ENCODE data around the gene GPC6. TPM values are rescaled to one million over a fixed set of nuclear protein-coding genes. Genes with fewer than 3 reads are reported as not detected.

Gene GPC6
- total and polyA plus RNA-seq, 2 experiments from 2014 or later = 26.0 to 92.8 TPM

DNA sequence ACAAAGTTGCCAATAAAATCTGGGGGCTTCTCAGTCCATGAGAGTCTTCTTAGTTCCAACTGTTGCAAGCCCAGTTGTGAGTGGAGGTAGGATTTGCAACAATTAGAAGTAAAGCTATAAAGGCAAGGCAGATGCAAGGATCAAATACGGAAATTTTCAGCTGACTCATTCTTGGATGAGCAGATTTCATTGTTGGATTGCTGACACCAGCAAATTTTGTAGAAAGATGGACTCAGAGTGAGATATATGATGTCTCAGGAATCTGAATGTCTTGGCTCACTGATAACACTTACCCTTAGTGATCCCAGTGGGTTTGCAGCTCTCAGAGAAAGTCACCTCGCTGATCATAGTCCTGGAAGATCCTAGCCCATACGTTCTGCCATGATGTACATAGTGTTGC is 209.0 kb downstream of the GPC6 start:
- Histone ChIP-seq H2AFZ (no peak overlapping the region), H3K4me2 (no peak overlapping the region), H3K9me2 (replicated peaks; ENCODE audit: insufficient read depth) (no peaks in the 10 kb centered on the region), H3K36me3 (replicated peaks; ENCODE audit: insufficient read depth, low read depth) (no peaks in the 10 kb centered on the region), H3K27me3 (no peaks in the 10 kb centered on the region), H4K20me1 (ENCODE audit: insufficient read depth, poor library complexity, severe bottlenecking) (no peaks in the 10 kb centered on the region), H3K4me1 (ENCODE audit: insufficient read depth) (no peaks in the 10 kb centered on the region), H3K4me3 (no peak overlapping the region), H3K79me2 (peaks cover 28% of the 10 kb centered on the region), H3K27ac (no peak overlapping the region), H3K9me3 (ENCODE audit: low read depth) (no peaks in the 10 kb centered on the region)
- 84% methylated on average over 3 of the region's 3 CpGs for WGBS (ENCODE audit: low lambda C conversion rate, missing lambda C conversion rate)
- TF ChIP-seq EZH2 (IDR thresholded peaks at IDR 0.05; ENCODE audit: borderline replicate concordance) (no peak), EZH2phosphoT487 (IDR thresholded peaks at IDR 0.05; ENCODE audit: low read depth, severe bottlenecking, unreplicated experiment) (no peak)
- TF ChIP-seq, protein P1, sequence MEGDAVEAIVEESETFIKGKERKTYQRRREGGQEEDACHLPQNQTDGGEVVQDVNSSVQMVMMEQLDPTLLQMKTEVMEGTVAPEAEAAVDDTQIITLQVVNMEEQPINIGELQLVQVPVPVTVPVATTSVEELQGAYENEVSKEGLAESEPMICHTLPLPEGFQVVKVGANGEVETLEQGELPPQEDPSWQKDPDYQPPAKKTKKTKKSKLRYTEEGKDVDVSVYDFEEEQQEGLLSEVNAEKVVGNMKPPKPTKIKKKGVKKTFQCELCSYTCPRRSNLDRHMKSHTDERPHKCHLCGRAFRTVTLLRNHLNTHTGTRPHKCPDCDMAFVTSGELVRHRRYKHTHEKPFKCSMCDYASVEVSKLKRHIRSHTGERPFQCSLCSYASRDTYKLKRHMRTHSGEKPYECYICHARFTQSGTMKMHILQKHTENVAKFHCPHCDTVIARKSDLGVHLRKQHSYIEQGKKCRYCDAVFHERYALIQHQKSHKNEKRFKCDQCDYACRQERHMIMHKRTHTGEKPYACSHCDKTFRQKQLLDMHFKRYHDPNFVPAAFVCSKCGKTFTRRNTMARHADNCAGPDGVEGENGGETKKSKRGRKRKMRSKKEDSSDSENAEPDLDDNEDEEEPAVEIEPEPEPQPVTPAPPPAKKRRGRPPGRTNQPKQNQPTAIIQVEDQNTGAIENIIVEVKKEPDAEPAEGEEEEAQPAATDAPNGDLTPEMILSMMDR (IDR thresholded peaks at IDR 0.05; ENCODE audit: poor library complexity) = no peak
- no peak for DNase-seq (ENCODE audit: low spot score)

DNA sequence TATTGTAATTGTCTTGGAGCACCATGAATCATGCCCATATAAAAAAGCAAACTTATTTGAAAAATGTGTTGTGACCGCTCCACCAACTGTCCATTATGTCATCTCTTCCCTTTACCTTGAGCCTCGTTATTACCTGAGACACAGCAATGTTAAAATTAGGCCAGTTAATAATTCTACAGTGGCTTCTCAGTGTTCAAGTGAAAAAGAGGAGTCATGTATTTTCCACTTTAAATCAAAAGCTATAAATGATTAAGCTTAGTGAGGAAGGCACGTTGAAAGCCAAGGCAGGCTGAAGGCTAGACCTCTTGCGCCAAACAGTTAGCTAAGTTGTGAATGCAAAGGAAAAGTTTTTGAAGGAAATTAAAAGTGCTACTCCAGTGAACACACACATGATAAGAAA is 210.5 kb downstream of the GPC6 start:
- no peak overlapping the region for H2AFZ ChIP-seq
- TF ChIP-seq, protein P1 (IDR thresholded peaks at IDR 0.05; ENCODE audit: poor library complexity) = no peak
- no peak for TF ChIP-seq EZH2 (IDR thresholded peaks at IDR 0.05; ENCODE audit: borderline replicate concordance)
- no peak for TF ChIP-seq EZH2phosphoT487 (IDR thresholded peaks at IDR 0.05; ENCODE audit: low read depth, severe bottlenecking, unreplicated experiment)
- no peaks in the 10 kb centered on the region for H3K27me3 ChIP-seq
- H3K27ac ChIP-seq = no peak overlapping the region
- no peaks in the 10 kb centered on the region for H3K9me3 ChIP-seq (ENCODE audit: low read depth)
- WGBS (ENCODE audit: low lambda C conversion rate, missing lambda C conversion rate) = 87% methylated on average over 4 of the region's 4 CpGs
- no peak overlapping the region for H3K4me2 ChIP-seq
- no peaks in the 10 kb centered on the region for H3K4me1 ChIP-seq (ENCODE audit: insufficient read depth)
- H3K36me3 ChIP-seq (replicated peaks; ENCODE audit: insufficient read depth, low read depth) = no peaks in the 10 kb centered on the region
- no peak for DNase-seq (ENCODE audit: low spot score)
- H4K20me1 ChIP-seq (ENCODE audit: insufficient read depth, poor library complexity, severe bottlenecking) = no peaks in the 10 kb centered on the region
- peaks cover 26% of the 10 kb centered on the region for H3K79me2 ChIP-seq
- no peak overlapping the region for H3K4me3 ChIP-seq
- H3K9me2 ChIP-seq (replicated peaks; ENCODE audit: insufficient read depth) = no peaks in the 10 kb centered on the region

DNA sequence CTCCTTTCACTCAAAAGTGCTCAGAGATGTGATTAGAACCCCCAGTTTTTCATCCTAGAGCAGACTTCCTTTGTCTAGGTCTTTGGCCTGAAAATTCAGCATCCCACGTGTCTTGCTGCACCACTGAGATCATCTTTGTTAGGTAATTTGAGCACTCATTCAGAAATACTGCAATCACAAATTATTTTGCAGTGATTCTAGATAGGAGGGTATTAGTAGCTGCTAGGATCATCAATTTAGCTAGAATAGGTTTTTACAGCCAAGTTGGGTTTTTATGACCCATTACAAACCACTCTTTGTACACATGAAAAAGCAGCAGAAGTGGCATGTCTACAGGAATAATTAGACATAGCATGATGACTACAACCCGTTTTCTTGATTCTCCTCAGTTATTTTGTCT is 219.6 kb downstream of the GPC6 start:
- Histone ChIP-seq H3K9me3 (ENCODE audit: low read depth) (no peaks in the 10 kb centered on the region), H3K27me3 (no peaks in the 10 kb centered on the region), H4K20me1 (ENCODE audit: insufficient read depth, poor library complexity, severe bottlenecking) (no peaks in the 10 kb centered on the region), H3K79me2 (peaks cover 24% of the 10 kb centered on the region), H3K4me1 (ENCODE audit: insufficient read depth) (peaks cover 8% of the 10 kb centered on the region), H3K36me3 (replicated peaks; ENCODE audit: insufficient read depth, low read depth) (no peaks in the 10 kb centered on the region), H3K4me2 (no peak overlapping the region), H3K4me3 (no peak overlapping the region), H3K27ac (no peak overlapping the region), H2AFZ (no peak overlapping the region), H3K9me2 (replicated peaks; ENCODE audit: insufficient read depth) (no peaks in the 10 kb centered on the region)
- TF ChIP-seq EZH2phosphoT487 (IDR thresholded peaks at IDR 0.05; ENCODE audit: low read depth, severe bottlenecking, unreplicated experiment) (no peak), EZH2 (IDR thresholded peaks at IDR 0.05; ENCODE audit: borderline replicate concordance) (no peak)
- TF ChIP-seq, protein P1 (IDR thresholded peaks at IDR 0.05; ENCODE audit: poor library complexity) = no peak
- WGBS (ENCODE audit: low lambda C conversion rate, missing lambda C conversion rate) = 60% methylated on average over 2 of the region's 2 CpGs
- no peak for DNase-seq (ENCODE audit: low spot score)

DNA sequence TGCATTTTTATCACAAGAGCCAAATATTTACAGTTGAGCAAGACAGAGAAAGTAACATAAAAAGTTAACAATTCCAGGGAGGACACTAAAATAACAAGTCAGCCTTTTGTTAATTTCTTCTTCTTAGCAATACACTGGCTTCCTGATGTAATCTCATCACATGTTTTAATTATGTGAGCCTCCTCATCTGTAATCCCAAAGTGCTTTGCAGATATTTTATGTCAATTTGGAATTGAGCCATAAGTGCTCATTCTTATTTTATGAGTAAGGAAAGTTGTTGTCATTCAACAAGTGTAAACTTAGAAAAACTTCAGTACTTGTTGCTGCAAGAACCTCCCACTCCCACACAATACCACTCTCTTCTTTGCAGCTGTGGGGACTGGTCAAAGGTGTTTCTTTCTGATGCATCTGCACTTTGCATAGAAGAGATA is 223.6 kb downstream of the GPC6 start:
- H2AFZ ChIP-seq = no peak overlapping the region
- no peaks in the 10 kb centered on the region for H3K36me3 ChIP-seq (replicated peaks; ENCODE audit: insufficient read depth, low read depth)
- no peaks in the 10 kb centered on the region for H3K9me3 ChIP-seq (ENCODE audit: low read depth)
- H3K4me1 ChIP-seq (ENCODE audit: insufficient read depth) = peaks cover 8% of the 10 kb centered on the region
- H3K27ac ChIP-seq = no peak overlapping the region
- TF ChIP-seq EZH2 (IDR thresholded peaks at IDR 0.05; ENCODE audit: borderline replicate concordance) (no peak), EZH2phosphoT487 (IDR thresholded peaks at IDR 0.05; ENCODE audit: low read depth, severe bottlenecking, unreplicated experiment) (no peak)
- TF ChIP-seq, protein P1 (IDR thresholded peaks at IDR 0.05; ENCODE audit: poor library complexity) = no peak
- H3K79me2 ChIP-seq = peaks cover 26% of the 10 kb centered on the region
- DNase-seq (ENCODE audit: low spot score) = no peak
- H3K4me2 ChIP-seq = no peak overlapping the region
- H3K9me2 ChIP-seq (replicated peaks; ENCODE audit: insufficient read depth) = no peaks in the 10 kb centered on the region
- no peaks in the 10 kb centered on the region for H4K20me1 ChIP-seq (ENCODE audit: insufficient read depth, poor library complexity, severe bottlenecking)
- no peaks in the 10 kb centered on the region for H3K27me3 ChIP-seq
- no peak overlapping the region for H3K4me3 ChIP-seq
